Ovary (tissue), 3 donors: ENCODE measurements around the gene TMEM121.

Experiments used
- EP300 ChIP-seq: sonication (generic); formaldehyde crosslinking; IDR thresholded peaks from one replicate; pipeline ENCODE4 v1.6.1; 2017; ENCODE audit warnings: antibody characterized with exemption
- POLR2A ChIP-seq: fragments of 450-650 bp; IDR thresholded peaks from one replicate; pipeline ENCODE4 v1.6.1; 2017; ENCODE audit warnings: antibody characterized with exemption, mild to moderate bottlenecking, moderate library complexity
- TF ChIP-seq, protein P1 (sequence below), 3 donors: fragments of 450-650 bp in 2 of 3; fragments of 200-600 bp in 1 of 3; IDR thresholded peaks; one replicate each; pipeline versions ENCODE4 v1.5.1 to v1.8.0; 2016 to 2022; ENCODE audit warnings: antibody characterized with exemption in 3 of 3, mild to moderate bottlenecking in 1 of 3
- donor health status: DM: no; HTN: no; CAD: no.

DNA sequence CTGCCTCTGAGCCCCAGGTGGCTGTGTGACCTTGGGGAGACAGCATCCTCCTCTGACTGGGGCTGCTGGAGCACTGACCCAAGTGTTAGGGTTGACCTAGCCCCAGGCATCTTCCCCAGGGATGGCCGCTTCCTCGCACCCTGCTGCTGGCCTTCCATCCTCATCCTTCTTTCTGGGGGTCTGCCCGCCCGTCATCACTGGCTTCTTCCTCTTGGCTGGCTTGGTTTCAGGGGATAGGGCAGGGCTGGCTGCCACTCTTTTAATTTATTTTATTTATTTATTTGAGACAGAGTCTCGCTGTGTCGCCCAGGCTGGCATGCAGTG lies 31.8 kb upstream of the TMEM121 start:
- TF ChIP-seq, protein P1, sequence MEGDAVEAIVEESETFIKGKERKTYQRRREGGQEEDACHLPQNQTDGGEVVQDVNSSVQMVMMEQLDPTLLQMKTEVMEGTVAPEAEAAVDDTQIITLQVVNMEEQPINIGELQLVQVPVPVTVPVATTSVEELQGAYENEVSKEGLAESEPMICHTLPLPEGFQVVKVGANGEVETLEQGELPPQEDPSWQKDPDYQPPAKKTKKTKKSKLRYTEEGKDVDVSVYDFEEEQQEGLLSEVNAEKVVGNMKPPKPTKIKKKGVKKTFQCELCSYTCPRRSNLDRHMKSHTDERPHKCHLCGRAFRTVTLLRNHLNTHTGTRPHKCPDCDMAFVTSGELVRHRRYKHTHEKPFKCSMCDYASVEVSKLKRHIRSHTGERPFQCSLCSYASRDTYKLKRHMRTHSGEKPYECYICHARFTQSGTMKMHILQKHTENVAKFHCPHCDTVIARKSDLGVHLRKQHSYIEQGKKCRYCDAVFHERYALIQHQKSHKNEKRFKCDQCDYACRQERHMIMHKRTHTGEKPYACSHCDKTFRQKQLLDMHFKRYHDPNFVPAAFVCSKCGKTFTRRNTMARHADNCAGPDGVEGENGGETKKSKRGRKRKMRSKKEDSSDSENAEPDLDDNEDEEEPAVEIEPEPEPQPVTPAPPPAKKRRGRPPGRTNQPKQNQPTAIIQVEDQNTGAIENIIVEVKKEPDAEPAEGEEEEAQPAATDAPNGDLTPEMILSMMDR (IDR thresholded peaks at IDR 0.05) = no peak
- TF ChIP-seq POLR2A = no peak
- TF ChIP-seq EP300 = no peak
